Activated CD4-positive, alpha-beta T cell treated with anti-CD3 and anti-CD28 coated beads, Interleukin-2, amount 50 U/mL, for 16 hours (primary cell): Measurements from ENCODE around the gene LENG8.

Experiments used
- DNase-seq: peaks from one replicate; pipeline ENCODE4 v3.0.0-alpha.2; 2020

LENG8 gene

GRCh38 chr19:54424201-54424600, 24.8 kb upstream of the LENG8 start:
- no peak for DNase-seq

GRCh38 chr19:54424660-54425381, 24.2 kb upstream of the LENG8 start:
- no peak for DNase-seq

DNA sequence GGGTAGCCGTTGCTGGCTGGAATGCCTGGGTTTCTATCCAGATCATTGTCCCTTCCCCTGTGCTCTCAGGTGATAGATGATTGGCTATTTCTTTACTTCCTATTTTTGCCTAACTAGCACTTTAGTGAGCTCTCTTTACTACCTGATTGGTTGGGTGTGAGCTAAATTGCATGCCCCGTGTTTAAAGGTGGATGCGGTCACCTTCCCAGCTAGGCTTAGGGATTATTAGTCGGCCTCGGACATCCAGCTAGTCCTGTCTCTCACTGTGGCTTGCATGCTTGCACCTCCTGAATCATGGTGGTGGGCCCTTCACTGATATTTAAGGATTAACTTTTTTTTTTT, 23.6 kb upstream of the LENG8 start:
- no peak for DNase-seq

DNA sequence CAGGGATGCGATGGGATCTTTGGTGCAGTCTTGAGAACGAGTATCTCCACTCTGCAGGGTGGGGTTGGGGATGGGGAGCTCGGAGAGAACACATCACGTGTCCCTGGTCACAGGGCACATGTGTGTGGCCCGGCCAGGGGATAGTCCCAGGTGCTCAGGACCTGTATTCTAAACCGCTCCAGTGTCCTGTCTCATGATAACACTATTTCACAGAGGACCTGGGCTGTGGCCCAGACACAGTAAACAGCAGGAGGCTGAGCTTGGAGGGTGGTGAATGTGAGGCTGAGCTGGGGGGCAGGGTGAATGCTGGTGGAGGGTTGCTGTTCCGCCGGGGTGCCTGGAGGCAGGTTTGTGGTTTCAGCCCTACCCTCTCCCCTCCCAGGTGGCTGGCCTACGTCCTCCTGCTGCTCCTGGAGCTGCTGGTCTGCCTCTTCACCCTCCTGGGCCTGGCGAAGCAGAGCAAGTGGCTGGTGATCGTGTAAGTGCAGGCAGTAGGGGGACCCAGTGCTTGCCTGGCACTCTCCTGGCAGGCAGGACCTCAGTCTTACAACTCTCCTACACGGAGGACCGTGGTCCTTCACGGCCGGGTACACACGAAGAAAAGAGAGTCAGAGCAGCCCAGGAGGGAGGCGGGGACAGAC, 22.6 kb upstream of the LENG8 start:
- no peak for DNase-seq

GRCh38 chr19:54427586-54427985, 21.4 kb upstream of the LENG8 start:
- DNase-seq = no peak

DNA sequence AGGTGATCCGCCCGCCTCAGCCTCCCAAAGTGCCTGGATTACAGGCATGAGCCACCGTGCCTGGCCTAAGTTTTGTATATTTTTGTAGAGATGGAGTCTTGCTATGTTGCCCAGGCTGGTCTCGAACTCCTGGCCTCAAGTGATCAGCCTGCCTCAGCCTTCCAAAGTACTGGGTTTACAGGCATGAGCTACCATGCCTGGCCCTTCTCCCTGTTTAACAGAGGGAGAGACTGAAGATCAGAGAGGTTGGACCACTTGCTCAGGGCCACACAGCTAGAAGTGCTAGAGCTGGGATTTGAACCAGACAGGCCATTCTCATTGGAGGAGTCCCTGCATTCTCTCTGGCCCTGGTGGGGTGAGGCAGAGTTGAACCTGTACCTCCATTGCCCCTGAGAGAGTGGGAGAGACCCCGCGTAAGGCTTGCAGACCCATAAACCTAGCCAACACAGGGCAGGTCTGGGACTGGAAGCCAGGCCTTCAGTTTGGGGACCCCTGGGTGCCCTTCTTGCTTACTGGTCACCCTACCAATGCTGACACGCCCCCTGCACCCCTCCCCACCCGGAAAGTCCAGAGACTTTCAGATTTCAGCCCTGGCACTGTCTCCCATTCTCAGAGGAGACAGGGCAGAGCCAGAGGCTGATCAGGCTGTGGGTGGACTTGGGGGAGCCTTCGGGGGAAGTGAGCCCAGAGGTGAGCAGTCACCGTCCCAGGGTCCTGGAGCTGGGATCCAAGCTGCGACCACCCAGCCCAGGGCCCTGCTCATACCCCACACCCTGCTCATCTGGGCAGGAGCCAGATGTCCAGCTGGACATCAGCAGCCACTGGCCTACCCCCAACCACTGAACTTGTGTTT, 20.4 kb upstream of the LENG8 start:
- no peak for DNase-seq

DNA sequence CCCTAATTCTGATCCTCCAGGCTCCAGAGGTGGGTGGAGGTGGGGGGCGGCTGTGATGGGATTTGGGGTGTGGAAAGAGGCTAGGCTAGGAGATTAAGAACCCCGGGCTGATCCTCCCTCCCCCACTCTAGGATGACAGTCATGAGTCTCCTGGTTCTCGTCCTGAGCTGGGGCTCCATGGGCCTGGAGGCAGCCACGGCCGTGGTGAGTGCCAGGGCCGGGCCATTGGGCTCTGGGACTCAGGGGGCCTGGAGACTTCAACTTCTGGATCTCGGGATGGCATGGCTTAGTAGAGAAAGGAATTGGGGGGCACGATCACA, 19.9 kb upstream of the LENG8 start:
- DNase-seq = no peak

GRCh38 chr19:54429545-54430227, 19.3 kb upstream of the LENG8 start:
- DNase-seq = no peak

- DNase-seq = peak; percentile 38
These were observed 18.4 kb upstream of the LENG8 start for GRCh38 chr19:54430306-54431254.

- no peak for DNase-seq
These were observed 17.7 kb upstream of the LENG8 start for GRCh38 chr19:54431255-54431838.

DNA sequence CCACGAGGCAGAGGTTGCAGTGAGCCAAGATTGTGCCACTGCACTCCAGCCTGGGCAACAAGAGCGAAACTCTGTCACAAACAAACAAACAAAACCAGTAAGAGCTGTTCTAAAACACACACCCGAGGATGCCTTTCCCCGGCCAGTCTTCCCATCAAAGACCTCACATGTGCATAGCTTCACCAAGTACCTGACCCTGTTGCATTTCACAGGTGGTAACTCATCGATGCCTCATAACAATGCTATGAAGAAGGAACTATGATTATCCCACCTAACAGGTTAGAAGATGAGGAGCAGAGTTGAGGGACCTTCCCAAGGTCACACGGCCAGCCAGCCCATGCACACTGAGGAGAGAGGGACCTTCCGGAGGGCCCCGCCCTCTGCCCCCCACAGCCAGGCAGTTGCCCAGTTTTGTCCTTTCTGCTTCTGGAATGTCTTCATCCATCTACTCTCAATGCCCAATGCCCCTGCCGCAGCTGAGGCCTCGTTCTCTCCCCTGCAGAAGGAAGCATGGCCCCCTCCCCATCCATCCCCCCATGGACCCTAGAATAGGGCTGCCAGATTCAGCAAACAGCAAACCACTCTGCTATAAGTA, 16.8 kb upstream of the LENG8 start:
- no peak for DNase-seq

GRCh38 chr19:54433697-54434096, 15.3 kb upstream of the LENG8 start:
- no peak for DNase-seq

DNA sequence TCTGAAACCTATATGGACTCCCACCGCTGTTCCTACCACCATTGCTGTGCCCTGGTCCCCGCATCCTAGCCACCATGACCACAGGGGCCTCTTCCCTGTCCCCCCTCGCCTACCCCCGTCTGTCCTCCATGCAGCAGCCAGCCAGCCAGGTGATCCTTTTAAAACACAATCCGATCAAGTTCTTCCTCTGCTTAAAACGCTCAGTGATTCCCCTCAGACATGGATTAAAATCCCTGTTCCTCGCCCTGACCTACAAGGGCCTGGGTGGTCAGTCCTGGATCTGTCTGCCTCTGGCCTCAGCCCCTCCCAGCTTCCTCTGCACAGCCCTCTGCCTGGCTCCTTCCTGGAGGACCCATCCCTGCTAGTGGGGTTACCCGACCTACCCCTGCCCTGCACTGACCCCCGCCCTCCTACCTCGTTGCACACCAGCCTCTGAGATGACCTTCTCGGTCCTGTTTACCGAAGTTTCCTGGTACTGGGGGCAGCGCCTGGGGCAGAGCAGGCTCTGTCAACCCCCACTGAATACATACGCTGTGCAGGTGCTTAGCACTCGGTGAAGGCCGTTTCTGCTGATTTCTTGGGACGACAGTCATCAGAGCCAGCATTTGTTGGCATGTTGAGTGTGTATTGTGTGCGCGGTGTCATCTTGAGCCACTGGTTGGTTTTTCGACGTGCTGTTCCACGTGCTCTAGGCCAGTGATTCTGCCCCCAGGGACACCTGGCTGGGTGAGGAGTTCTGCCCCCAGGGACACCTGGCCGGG, 14.7 kb upstream of the LENG8 start:
- DNase-seq = no peak

DNA sequence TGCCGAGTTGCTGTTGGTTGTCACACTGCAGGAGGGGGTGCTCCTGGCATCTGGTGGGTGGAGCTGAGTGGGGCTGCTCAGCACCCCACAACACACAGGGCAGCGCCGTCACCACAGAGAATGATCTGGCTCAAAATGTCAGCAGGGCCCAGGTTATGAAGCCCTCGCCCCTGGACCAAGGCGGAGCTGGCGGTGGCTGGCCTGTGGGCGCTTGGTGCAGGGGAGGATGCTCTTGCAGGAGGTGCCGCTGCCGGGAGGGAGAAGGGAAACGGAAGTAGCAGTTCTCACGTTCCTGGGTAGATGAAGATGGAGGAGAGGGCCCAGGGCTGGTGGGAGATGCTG, 14.2 kb upstream of the LENG8 start:
- no peak for DNase-seq

- DNase-seq = no peak
These were observed 13.4 kb upstream of the LENG8 start for GRCh38 chr19:54435551-54436016.

GRCh38 chr19:54436031-54436523, 12.9 kb upstream of the LENG8 start:
- no peak for DNase-seq

GRCh38 chr19:54436628-54437252, 12.3 kb upstream of the LENG8 start:
- DNase-seq = no peak

- peak; percentile 21 for DNase-seq
These were observed 9.7 kb upstream of the LENG8 start for GRCh38 chr19:54439174-54439851.

GRCh38 chr19:54440641-54441040, 8.4 kb upstream of the LENG8 start:
- no peak for DNase-seq
